Measurements from ENCODE around the gene RSPH1.

GRCh38 chr21:42479582-42479981, 16.4 kb downstream of the RSPH1 start:
- no peak for TF ChIP-seq CTCF (IDR thresholded peaks at IDR 0.05; ENCODE audit: borderline replicate concordance, extremely low read depth, low read length, poor library complexity, severe bottlenecking)
- TF ChIP-seq EZH2 (IDR thresholded peaks at IDR 0.05; ENCODE audit: borderline replicate concordance, low read depth, low read length, severe bottlenecking), result no peak
